Activated CD4-positive, alpha-beta T cell treated with anti-CD3 and anti-CD28 coated beads, Interleukin-2, amount 10 ng/mL, durations not matched to agents 7 days and 5 days (primary cell): ENCODE measurements around the gene SLC27A2. TPM values are rescaled to one million over a fixed set of nuclear protein-coding genes. Genes with fewer than 3 reads are reported as not detected.
"Not testable (repeated sequence)": the region's sequence is repeated elsewhere in the genome, so short reads cannot be mapped to it uniquely, and the experiment has no call there.

Experiments used
- CTCF ChIA-PET: fragments of 350-600 bp; sonication (Branson Sonifier 250); formaldehyde crosslinking; loops from one replicate; lab custom pipeline; 2021; ENCODE audit warnings: antibody characterized with exemption; lab: Charles Lee
- POLR2A ChIA-PET: fragments of 350-600 bp; sonication (Branson Sonifier 250); formaldehyde crosslinking; loops from one replicate; lab custom pipeline; 2021; ENCODE audit warnings: antibody characterized with exemption; lab: Charles Lee
- DNase-seq: peaks from one replicate; pipeline ENCODE4 v3.0.0-alpha.2; 2020
- H3K27ac Mint-ChIP-seq: one replicate; pipeline ENCODE4 v1.8.0; 2021; ENCODE audit warnings: mild to moderate bottlenecking, moderate library complexity, mixed read lengths
- H3K27me3 Mint-ChIP-seq: one replicate; pipeline ENCODE4 v1.8.0; 2021; ENCODE audit warnings: mixed read lengths
- H3K36me3 Mint-ChIP-seq: one replicate; pipeline ENCODE4 v1.8.0; 2021; ENCODE audit warnings: low read depth, mixed read lengths
- H3K4me1 Mint-ChIP-seq: one replicate; pipeline ENCODE4 v1.8.0; 2021; ENCODE audit warnings: mixed read lengths
- H3K4me3 Mint-ChIP-seq: one replicate; pipeline ENCODE4 v1.8.0; 2021; ENCODE audit warnings: mild to moderate bottlenecking, moderate library complexity, mixed read lengths
- H3K9me3 Mint-ChIP-seq: one replicate; pipeline ENCODE4 v1.8.0; 2021; ENCODE audit warnings: mixed read lengths
- total RNA-seq, 2 experiments: library from RNA; stranded (reverse); gene quantifications; one replicate each; pipeline ENCODE4 v1.2.3, GENCODE V29; 2021

The SLC27A2 gene
- total RNA-seq, 2 experiments from 2014 or later = 9.9 to 11.4 TPM

DNA sequence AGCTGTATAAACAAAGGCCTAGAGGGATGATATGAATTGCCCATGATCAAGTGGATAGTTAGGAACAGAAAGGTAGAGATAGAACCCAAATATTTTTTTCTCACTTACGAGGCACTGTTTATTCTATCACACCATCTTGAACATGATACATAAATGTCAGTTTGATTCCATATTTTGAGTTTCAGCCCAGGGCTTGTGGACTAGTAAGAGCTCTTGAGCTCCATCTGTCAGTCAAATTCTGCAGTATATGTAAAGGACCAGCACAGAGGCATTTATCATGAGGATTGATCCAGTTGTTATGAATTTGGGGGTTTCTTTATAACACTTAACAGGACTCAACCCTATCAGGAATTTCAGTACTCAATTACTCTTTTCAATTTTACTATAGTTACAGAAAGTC, 4.8 kb downstream of the SLC27A2 start:
- Mint-ChIP-seq H3K27ac (no peak overlapping the region), H3K4me3 (no peak overlapping the region), H3K27me3 (no peaks in the 10 kb centered on the region), H3K4me1 (peaks cover 23% of the 10 kb centered on the region), H3K9me3 (no peaks in the 10 kb centered on the region), H3K36me3 (peaks cover 11% of the 10 kb centered on the region)
- ChIA-PET CTCF (interaction anchor here (0.7 to 1.1 kb wide), 2 partner anchors 10 to 62 kb away, joined by 3 to 4 read pairs; no protein-coding TSS in a partner anchor), POLR2A (no interaction called here)
- no peak for DNase-seq

DNA sequence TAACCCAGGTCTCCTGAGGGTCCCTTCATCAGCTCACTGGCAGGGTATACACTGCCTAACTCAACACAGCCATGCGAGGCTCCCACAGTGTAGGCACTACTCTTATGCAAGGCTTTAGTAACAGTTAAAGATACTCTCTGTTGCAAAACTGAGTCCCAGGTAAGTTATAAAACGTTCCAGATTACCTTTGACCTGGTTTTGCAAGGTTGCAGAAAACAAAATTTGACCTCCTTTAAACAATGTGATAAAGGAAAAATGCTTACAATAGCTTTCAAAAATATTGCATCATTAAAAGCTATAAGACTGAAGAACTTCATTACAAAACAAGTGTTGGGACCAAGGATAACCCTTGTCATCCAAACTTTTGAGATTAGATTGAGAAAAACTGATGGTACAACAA, 5.5 kb downstream of the SLC27A2 start:
- no peak overlapping the region for H3K4me3 Mint-ChIP-seq
- peaks cover 14% of the 10 kb centered on the region for H3K36me3 Mint-ChIP-seq
- H3K9me3 Mint-ChIP-seq = no peaks in the 10 kb centered on the region
- H3K27ac Mint-ChIP-seq = no peak overlapping the region
- DNase-seq = no peak
- CTCF ChIA-PET = interaction anchor here (0.6 to 1.1 kb wide), 2 partner anchors 10 to 85 kb away, joined by 3 to 5 read pairs; no protein-coding TSS in a partner anchor
- peaks cover 19% of the 10 kb centered on the region for H3K4me1 Mint-ChIP-seq
- no peaks in the 10 kb centered on the region for H3K27me3 Mint-ChIP-seq
- POLR2A ChIA-PET = no interaction called here

DNA sequence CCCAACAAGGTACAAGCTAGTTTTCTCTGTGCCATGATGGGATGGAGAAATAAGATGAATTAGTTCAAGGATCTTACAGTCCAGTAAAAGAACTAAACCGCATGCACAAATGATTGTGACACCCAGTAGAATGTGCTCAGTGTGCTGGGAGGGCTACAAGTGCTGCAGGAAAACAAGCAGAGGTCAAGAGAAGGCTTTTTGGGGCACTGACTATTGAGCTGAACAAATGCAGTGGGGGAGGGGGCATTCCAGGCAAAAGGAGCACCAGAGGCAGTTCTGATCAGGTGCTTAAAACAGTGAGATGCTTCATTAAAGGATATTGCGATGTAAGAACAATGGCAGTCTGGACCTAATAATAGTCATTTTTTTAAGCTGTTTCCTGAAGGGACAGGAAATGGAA, 6.0 kb downstream of the SLC27A2 start:
- Mint-ChIP-seq H3K9me3 (no peaks in the 10 kb centered on the region), H3K36me3 (peaks cover 16% of the 10 kb centered on the region), H3K27ac (no peak overlapping the region), H3K27me3 (no peaks in the 10 kb centered on the region), H3K4me3 (no peak overlapping the region), H3K4me1 (peaks cover 15% of the 10 kb centered on the region)
- ChIA-PET CTCF (interaction anchor here (0.5 to 0.6 kb wide), 2 partner anchors 74 to 86 kb away, joined by 3 to 5 read pairs; no protein-coding TSS in a partner anchor), POLR2A (no interaction called here)
- DNase-seq = no peak

DNA sequence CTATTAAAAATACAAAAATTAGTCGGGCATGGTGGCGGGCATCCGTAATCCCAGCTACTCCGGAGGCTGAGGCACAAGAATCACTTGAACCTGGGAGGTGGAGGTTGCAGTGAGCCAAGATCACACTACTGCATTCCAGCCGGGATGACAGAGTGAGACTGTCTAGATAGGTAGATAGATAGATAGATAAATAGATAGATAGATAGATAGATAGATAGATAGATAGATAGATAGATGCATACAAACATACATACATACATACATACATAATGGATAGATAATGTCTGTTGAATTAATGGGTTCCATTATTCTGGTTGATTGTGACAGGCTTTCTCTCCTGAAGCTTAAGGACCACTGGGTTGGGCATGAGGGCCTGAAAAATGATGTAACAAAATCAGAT, 6.8 kb downstream of the SLC27A2 start:
- H3K9me3 Mint-ChIP-seq, H3K4me3 Mint-ChIP-seq, POLR2A ChIA-PET, H3K27ac Mint-ChIP-seq, H3K4me1 Mint-ChIP-seq, DNase-seq, H3K27me3 Mint-ChIP-seq: not testable (repeated sequence)
- peaks cover 14% of the 10 kb centered on the region for H3K36me3 Mint-ChIP-seq
- CTCF ChIA-PET = interaction anchor here (0.8 kb wide), 1 partner anchor 10 kb away, joined by 5 read pairs; no protein-coding TSS in a partner anchor

DNA sequence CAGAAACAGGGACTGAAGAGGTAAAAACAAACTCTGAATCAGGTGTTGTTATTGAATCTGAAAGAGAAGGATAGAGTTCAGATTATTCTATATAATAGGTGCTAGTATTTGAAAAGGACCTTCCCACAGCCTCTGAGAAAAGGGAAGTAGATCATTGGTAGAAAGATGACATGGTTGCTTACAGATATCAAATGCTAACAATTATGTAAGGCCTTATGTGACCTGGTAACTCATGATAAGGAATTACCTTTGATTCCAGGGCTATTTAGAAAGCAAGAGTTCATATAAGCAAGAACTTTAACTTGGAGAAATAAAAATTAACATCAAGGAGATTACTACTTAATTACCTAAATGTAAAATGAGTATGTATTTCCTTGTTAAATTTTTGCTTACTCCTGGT, 7.6 kb downstream of the SLC27A2 start:
- ChIA-PET POLR2A (no interaction called here), CTCF (no interaction called here)
- no peak overlapping the region for H3K4me3 Mint-ChIP-seq
- no peaks in the 10 kb centered on the region for H3K9me3 Mint-ChIP-seq
- no peak overlapping the region for H3K27ac Mint-ChIP-seq
- DNase-seq = no peak
- H3K27me3 Mint-ChIP-seq = no peaks in the 10 kb centered on the region
- H3K36me3 Mint-ChIP-seq = peaks cover 14% of the 10 kb centered on the region
- H3K4me1 Mint-ChIP-seq = peaks cover 4% of the 10 kb centered on the region

DNA sequence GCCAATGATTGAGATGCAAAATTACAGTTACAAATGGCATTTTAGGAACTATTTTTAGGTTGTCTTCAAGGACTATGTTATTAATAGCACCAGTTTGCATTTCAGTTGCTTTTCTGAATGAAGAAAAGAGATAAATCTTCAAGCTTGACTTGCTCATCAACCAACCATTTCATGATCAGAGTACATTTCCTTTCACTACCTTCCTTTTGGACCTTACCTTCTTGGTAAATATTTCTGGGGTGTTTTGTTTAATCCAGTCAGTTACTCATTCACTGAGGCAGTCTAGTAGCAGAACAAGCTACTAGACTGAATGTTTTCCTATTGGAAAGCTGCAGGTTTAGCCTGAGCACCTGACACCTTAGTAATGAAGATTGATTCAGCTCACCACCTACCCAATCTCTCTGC, 8.2 kb downstream of the SLC27A2 start:
- Mint-ChIP-seq H3K27ac (no peak overlapping the region), H3K4me3 (no peak overlapping the region), H3K4me1 (no peaks in the 10 kb centered on the region), H3K27me3 (no peaks in the 10 kb centered on the region), H3K36me3 (peaks cover 17% of the 10 kb centered on the region), H3K9me3 (no peaks in the 10 kb centered on the region)
- DNase-seq = no peak
- CTCF ChIA-PET = interaction anchor here (0.7 to 1.0 kb wide), 2 partner anchors 134 to 327 kb away, joined by 3 read pairs; no protein-coding TSS in a partner anchor
- POLR2A ChIA-PET = no interaction called here

DNA sequence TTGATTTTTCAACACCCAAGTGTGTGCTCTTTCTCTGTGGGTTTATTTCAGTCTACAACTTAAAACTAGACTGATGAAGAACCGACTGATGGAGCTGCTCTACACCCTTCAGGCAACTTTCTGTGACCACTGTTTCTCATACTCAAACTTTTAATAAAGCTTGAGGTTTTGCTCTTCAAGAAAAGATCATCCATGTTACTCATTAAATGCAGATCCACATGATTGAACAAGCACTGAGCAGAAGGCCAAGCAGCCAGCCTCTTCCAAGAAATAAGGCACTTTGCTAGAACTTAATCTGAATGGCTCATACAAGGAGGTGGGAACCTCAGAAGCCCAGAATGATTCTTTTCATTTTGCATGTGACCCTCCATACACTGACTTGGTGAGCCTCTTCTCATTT, 8.7 kb downstream of the SLC27A2 start:
- H3K36me3 Mint-ChIP-seq = peaks cover 17% of the 10 kb centered on the region
- no peaks in the 10 kb centered on the region for H3K9me3 Mint-ChIP-seq
- POLR2A ChIA-PET = no interaction called here
- no peak overlapping the region for H3K4me3 Mint-ChIP-seq
- no peak overlapping the region for H3K27ac Mint-ChIP-seq
- H3K4me1 Mint-ChIP-seq = no peaks in the 10 kb centered on the region
- H3K27me3 Mint-ChIP-seq = no peaks in the 10 kb centered on the region
- CTCF ChIA-PET = interaction anchor here (1.0 kb wide), 1 partner anchor 134 kb away, joined by 3 read pairs; no protein-coding TSS in a partner anchor
- DNase-seq = no peak

DNA sequence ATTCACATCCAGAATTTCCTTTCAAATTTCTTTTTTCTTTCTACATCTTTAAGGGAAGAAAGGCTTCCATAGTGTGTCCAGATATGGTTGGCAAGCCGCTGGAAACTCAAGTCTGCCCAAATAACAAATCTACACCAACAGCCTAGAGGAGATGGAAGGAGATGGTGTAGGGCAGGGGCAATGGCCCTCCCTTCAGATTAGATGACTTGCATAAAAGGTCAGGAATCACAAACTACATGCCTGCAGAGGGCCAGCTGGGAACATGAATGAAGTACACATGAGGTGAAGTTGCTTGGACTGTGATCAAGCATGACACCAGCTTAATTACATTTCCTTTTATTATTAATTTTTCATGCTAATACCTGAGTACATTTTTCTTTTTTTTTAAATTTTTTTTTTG, 10.2 kb downstream of the SLC27A2 start:
- ChIA-PET CTCF (interaction anchor here (0.5 to 1.4 kb wide), 2 partner anchors 12 to 1225 kb away, joined by 3 to 4 read pairs; no protein-coding TSS in a partner anchor), POLR2A (no interaction called here)
- H3K27ac Mint-ChIP-seq = no peak overlapping the region
- H3K4me1 Mint-ChIP-seq = no peaks in the 10 kb centered on the region
- no peaks in the 10 kb centered on the region for H3K27me3 Mint-ChIP-seq
- peaks cover 17% of the 10 kb centered on the region for H3K36me3 Mint-ChIP-seq
- DNase-seq = no peak
- no peak overlapping the region for H3K4me3 Mint-ChIP-seq
- no peaks in the 10 kb centered on the region for H3K9me3 Mint-ChIP-seq

DNA sequence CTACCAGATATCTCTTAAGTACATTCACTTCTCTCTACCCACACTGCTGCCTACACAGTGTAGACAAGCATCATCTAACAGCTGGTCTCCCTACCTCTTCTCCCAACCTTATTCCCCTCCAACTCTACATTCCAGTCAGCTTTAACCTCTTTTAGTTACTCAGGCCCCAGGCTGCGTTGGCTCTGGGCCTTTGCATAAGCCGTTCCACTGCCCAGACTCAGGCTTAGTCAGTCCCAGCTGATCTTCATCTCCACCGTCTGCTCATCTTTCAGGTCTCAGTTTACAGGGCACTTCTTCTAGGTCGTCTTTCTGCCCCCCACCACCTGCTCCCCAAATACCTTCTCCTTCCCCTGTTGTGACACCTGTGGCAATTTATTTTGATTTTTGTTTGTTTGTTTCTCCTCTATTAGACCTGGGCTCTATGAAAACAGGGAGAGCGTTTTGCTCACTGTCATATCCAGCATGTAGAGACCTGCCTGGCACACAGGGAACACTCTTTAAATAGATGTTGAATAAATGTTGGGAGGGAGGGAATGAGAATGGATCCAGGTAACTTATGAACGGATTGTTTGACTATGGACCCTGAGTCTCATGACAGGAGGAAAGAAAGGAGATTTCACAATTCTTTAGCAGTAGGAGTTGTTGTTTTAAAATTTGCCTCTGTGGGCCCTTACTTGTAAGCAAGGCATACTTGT, 11.1 kb downstream of the SLC27A2 start:
- Mint-ChIP-seq H3K9me3 (no peaks in the 10 kb centered on the region), H3K4me3 (no peak overlapping the region), H3K36me3 (peaks cover 14% of the 10 kb centered on the region), H3K27me3 (no peaks in the 10 kb centered on the region), H3K27ac (no peak overlapping the region), H3K4me1 (no peaks in the 10 kb centered on the region)
- DNase-seq = no peak
- POLR2A ChIA-PET = no interaction called here
- CTCF ChIA-PET = interaction anchor here (1.4 to 1.6 kb wide), 2 partner anchors 10 to 13 kb away, joined by 4 to 6 read pairs; no protein-coding TSS in a partner anchor

DNA sequence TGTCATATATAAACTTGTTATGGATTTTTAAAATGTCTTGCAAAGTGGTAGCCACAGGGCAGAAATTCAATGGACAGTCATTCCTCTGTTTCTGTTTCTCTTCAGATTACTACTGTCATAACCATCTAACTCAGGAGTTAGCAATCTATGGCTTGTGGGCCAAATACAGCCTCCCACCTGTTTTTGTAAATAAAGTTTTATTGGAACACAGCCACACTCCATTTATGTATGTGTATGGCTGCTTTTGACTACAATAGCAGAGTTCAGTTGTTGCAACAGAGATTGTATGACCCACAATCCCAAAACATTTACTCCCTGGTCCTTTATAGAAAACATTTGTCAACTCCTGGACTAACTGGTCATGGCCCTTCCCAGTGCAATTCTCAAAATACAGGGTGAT, 20.0 kb downstream of the SLC27A2 start:
- no peak overlapping the region for H3K27ac Mint-ChIP-seq

DNA sequence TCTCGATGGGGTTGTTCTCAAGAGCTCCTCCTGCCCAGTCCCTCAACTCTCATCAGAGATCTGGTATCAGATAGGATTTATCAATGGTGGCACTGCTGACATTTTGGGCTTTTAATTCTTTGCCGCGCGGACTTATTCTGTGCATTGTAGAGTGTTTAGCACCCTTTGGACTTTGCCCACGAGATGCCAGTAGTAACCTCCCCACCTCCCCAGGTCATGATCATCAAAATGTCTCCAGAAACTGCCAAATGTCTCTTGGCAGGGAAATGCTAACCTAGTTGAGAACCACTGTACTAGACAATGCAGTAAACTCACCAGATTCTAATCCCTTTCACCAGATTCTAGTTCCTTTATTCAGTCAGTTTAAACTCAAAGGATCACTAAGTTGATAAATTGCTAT, 24.0 kb downstream of the SLC27A2 start:
- H3K4me3 Mint-ChIP-seq = no peak overlapping the region
- no peaks in the 10 kb centered on the region for H3K27me3 Mint-ChIP-seq
- CTCF ChIA-PET = no interaction called here
- POLR2A ChIA-PET = no interaction called here
- H3K4me1 Mint-ChIP-seq = peaks cover 2% of the 10 kb centered on the region
- peaks cover 50% of the 10 kb centered on the region for H3K36me3 Mint-ChIP-seq
- H3K27ac Mint-ChIP-seq = no peak overlapping the region
- DNase-seq = no peak
- H3K9me3 Mint-ChIP-seq = peaks cover 3% of the 10 kb centered on the region

More for the DNA sequence above, 20.0 kb downstream of the SLC27A2 start:
- POLR2A ChIA-PET = no interaction called here
- CTCF ChIA-PET = no interaction called here
- Mint-ChIP-seq H3K9me3 (no peaks in the 10 kb centered on the region), H3K4me3 (no peak overlapping the region), H3K4me1 (no peaks in the 10 kb centered on the region), H3K27me3 (no peaks in the 10 kb centered on the region), H3K36me3 (peaks cover 23% of the 10 kb centered on the region)
- DNase-seq = no peak

DNA sequence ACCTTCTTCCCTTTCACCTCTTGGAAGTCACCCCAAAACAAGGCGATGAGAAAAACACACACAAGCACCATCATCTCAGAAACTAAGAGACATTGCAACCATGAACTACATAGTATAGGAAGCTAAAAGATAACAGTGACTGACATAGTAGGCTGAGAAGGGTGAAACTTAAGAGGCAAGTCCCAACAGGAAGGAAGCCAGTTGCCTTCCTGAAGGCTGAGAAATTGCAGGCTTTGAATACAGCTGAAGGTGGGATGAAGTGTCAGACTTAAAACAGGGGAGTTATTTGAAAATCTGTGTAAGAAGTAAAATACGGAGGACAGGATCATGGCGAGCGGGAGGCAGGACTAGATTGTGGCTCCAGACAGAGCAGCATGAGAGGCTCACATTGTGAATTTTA, 27.8 kb downstream of the SLC27A2 start:
- CTCF ChIA-PET = interaction anchor here (1.6 kb wide), 1 partner anchor 26 kb away, joined by 3 read pairs; no protein-coding TSS in a partner anchor
- peaks cover 3% of the 10 kb centered on the region for H3K27me3 Mint-ChIP-seq
- peak overlapping the region; percentile 58 for H3K27ac Mint-ChIP-seq
- H3K4me1 Mint-ChIP-seq = peaks cover 2% of the 10 kb centered on the region
- DNase-seq = no peak
- POLR2A ChIA-PET = no interaction called here
- no peak overlapping the region for H3K4me3 Mint-ChIP-seq
- peaks cover 65% of the 10 kb centered on the region for H3K36me3 Mint-ChIP-seq
- peaks cover 11% of the 10 kb centered on the region for H3K9me3 Mint-ChIP-seq

DNA sequence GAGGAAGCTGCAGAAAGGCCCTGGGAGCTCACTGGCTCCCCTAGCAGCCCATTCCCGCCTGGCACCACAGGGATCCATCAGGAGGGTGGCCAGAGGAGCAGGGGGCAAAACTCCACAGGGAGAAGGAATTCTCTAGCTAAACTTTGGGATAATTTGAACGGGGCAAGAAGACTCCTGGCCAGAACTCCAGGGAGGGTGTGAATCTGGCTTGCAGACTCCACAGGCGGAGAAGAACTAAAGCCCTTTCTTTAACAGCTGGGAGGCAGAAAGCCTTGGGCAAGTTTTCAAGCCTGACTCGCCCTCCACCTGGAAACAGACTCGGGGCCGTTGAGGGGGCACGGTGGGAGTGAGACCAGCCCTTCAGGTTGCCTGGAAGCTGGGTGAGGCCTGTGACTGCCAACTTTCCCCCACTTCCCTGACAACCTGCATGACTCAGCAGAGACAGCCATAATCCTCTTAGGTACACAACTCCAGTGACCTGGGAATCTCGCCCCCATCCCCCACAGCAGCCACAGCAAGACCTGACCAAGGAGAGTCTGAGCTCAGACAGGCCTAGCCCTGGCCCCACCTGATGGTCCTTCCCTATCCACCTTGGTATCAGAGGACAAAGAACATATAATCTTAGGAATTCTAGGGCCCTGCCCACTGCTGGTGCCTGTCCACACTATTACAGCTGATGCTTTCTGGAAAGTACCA, 28.6 kb downstream of the SLC27A2 start:
- DNase-seq = no peak
- H3K36me3 Mint-ChIP-seq = peaks cover 63% of the 10 kb centered on the region
- CTCF ChIA-PET = no interaction called here
- H3K4me1 Mint-ChIP-seq = peaks cover 2% of the 10 kb centered on the region
- POLR2A ChIA-PET = no interaction called here
- H3K4me3 Mint-ChIP-seq = no peak overlapping the region
- peaks cover 11% of the 10 kb centered on the region for H3K9me3 Mint-ChIP-seq
- H3K27ac Mint-ChIP-seq = no peak overlapping the region
- peaks cover 3% of the 10 kb centered on the region for H3K27me3 Mint-ChIP-seq
